Posterior cingulate gyrus (tissue), 11 donors: ENCODE measurements around the gene TMEM109.

ENCODE experiments used
- DNase-seq, 10 donors: peaks; one replicate each; pipeline versions ENCODE4 v3.0.0 to v3.0.0-alpha.2; 2020 to 2021; ENCODE audit warnings: mixed read lengths in 3 of 10
- intact Hi-C: fragments of 100-400 bp; cut with DNase I; formaldehyde crosslinking; loops from one replicate; pipeline ENCODE4 v1.15.1; 2023

Gene TMEM109

DNA sequence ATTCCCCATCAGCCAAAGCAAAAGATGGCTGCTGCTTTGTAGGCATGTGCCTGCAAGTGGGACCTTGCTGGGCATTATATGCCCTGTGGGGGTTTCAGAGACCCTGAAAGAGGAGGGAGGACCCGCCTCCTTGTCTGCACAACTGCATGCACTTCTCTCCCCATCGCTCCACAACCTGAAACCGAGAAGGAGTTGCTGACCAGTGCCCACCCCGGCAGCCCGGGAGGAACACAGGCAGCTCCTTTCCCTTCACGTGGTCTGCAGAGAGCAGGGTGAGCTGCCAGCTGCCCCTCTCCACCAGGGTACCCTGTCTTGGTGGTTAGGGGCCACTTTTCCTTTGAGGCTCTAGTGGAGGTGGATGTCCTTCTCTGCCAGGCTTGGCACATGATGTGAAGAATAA, 8.9 kb downstream of the TMEM109 start:
- intact Hi-C loops = loop anchor here (5.0 to 10.0 kb wide), 2 partner anchors 114 to 212 kb away; no protein-coding TSS in a partner anchor
- peak in 1 of 10 donors; percentile 68 for DNase-seq

- DNase-seq = peak in 3 of 10 donors; percentile 48 to 88 (median 87)
- intact Hi-C loops = loop anchor here (5.0 to 10.0 kb wide), 2 partner anchors 114 to 211 kb away; no protein-coding TSS in a partner anchor
Measured at GRCh38 chr11:60923326-60923725, 9.4 kb downstream of the TMEM109 start.

GRCh38 chr11:60923800-60924109, 9.8 kb downstream of the TMEM109 start:
- DNase-seq = peak in 1 of 10 donors; percentile 72
- intact Hi-C loops = loop anchor here (5.0 to 10.0 kb wide), 2 partner anchors 114 to 211 kb away; no protein-coding TSS in a partner anchor

DNA sequence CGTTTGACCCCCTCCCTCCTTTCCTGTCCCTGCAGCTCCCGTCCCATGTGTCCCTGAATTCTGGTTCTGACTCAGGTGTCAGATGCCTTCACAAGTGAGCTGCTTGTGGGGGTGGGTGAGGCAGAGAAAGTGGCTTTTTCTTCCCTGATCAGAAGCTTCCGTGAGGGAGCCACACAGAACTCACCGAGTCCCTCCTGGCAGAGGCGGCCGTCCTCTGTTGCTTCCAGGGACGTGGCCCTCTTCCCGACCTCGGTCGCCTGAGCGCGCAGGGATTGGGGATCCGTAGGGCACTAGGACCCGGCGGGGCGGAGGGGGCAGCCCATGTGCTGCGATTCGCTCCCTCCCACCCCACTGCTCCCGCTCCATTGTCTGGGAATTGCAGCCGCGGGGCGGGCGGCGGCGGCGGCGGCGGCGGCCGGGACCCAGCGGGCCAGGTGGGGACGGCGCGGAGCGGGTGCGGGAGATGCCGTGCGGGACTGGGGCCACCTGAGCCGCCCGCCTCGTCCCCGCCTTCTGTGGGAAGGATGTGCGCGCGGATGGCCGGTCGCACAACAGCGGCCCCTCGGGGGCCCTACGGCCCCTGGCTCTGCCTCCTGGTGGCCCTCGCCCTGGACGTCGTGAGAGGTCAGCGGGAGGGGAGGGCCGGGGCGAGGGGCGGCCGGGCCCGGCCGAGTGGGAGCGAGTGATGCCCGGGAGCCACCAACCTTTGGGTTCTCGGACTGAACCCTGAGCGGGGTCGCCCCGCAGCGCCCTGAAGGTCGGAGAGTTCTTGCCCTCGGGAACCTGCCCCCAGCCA, 10.3 kb downstream of the TMEM109 start, which contains the start of gene TMEM132A:
TMEM132A (plus strand) TSS at position 351 of the 796 bp plus-strand sequence; CDS start at position 525, 174 bp downstream.
- DNase-seq = peak; percentile 81 to 98 (median 88)
- intact Hi-C loops = loop anchor here (5.0 to 10.0 kb wide), 2 partner anchors 113 to 210 kb away; no protein-coding TSS in a partner anchor

GRCh38 chr11:60924906-60925853, 11.2 kb downstream of the TMEM109 start:
- peak in 3 of 10 donors; percentile 30 to 87 (median 86) for DNase-seq
- intact Hi-C loops = loop anchor here (5.0 to 10.0 kb wide), 2 partner anchors 112 to 210 kb away; no protein-coding TSS in a partner anchor

- peak in 1 of 10 donors; percentile 85 for DNase-seq
Measured at GRCh38 chr11:60925868-60926267, 11.9 kb downstream of the TMEM109 start.

DNA sequence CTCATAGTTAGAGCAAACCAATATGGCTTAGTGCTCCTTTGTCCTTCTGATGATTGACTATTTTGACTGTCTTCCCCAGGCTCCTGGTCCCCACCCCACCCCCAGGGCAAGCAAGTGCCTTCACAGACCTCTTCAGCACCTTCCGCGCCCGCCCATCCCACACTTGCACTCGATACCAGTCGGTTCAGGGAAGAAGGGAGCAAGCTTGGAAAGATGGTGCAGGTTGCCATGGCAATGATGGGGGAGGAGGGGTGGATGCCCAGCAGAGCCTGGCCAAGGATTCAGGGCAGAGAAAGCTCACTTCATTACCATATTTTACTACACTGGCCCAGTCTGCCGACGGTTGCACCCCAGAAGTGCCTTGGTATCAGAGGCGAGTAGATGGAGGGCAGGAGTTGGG, 12.5 kb downstream of the TMEM109 start:
- intact Hi-C loops = loop anchor here (10.0 kb wide), 1 partner anchor 208 kb away; no protein-coding TSS in a partner anchor
- DNase-seq = peak in 5 of 10 donors; percentile 44 to 90 (median 88)

More at GRCh38 chr11:60925868-60926267, 11.9 kb downstream of the TMEM109 start:
- intact Hi-C loops = loop anchor here (10.0 kb wide), 1 partner anchor 209 kb away; no protein-coding TSS in a partner anchor

DNA sequence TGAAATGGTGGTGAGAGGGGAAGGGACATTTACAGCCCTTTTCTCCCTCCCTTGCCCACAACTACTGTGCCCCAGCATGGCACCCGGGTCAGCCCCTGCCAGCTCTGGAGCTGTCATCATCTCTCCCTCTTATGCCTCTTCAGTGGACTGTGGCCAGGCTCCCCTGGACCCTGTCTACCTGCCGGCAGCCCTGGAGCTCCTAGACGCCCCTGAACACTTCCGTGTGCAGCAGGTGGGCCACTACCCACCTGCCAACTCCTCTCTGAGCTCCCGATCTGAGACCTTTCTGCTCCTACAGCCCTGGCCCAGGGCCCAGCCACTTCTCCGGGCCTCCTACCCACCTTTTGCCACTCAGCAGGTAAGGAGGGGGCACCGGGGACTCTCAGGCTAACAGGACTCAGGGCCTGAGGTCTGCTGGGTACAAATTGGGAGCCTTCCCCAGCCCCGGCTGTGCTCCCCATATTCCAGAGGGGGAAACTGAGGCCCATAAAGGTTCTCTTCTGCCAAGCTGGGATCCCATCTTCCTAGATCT, 13.2 kb downstream of the TMEM109 start:
- intact Hi-C loops = loop anchor here (10.0 kb wide), 1 partner anchor 208 kb away; no protein-coding TSS in a partner anchor
- peak in 2 of 10 donors; percentile 44 to 50 for DNase-seq

DNA sequence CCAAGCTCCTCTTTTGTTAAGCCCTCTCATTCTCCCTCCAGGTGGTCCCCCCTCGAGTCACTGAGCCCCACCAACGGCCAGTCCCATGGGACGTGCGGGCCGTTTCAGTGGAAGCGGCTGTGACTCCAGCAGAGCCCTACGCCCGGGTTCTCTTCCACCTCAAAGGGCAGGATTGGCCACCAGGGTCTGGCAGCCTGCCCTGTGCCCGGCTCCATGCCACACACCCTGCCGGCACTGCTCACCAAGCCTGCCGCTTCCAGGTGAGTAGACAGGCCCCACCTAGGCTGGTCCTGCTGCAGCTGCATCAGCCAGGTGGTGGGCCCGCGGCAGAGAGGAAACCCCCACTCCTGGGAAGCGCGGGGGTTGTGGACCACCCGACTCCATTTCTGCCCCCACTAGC, 13.6 kb downstream of the TMEM109 start:
- DNase-seq = peak in 2 of 10 donors; percentile 67 to 82
- intact Hi-C loops = loop anchor here (10.0 kb wide), 1 partner anchor 207 kb away; no protein-coding TSS in a partner anchor

DNA sequence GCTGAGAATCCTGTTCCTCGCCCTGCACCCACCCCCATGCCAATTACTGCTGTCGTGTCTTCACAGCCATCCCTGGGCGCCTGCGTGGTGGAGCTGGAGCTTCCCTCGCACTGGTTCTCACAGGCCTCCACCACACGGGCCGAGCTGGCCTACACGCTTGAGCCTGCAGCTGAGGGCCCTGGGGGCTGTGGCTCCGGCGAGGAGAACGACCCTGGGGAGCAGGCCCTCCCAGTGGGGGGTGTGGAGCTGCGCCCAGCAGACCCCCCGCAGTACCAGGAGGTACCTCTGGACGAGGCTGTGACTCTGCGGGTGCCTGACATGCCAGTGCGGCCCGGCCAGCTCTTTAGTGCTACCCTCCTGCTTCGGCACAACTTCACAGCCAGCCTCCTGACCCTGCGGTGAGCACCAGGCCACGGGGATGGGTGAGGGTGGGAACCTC, 14.6 kb downstream of the TMEM109 start:
- peak in 2 of 10 donors; percentile 81 to 86 for DNase-seq
- intact Hi-C loops = loop anchor here (10.0 kb wide), 1 partner anchor 206 kb away; no protein-coding TSS in a partner anchor

DNA sequence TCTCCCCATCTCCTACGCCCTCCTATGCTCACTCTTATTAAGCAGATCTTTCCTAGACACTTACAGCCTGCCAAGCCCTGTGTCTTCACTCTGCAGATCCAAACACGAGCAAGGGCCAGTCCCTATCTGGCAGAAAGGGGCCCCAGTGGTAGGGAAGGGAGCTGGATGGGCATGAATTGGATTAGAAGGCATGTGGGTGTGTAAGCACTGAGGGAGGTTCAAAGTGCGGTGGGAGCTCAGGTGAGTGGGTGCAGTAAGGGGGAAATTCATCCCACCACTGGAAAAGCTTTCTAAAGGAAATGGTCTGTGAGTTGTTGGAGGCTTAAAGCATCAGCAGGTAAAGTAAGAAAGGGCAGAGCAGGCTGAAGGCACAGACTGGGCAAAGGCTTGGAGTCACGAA, 15.8 kb downstream of the TMEM109 start:
- intact Hi-C loops = loop anchor here (10.0 kb wide), 1 partner anchor 205 kb away; no protein-coding TSS in a partner anchor

DNA sequence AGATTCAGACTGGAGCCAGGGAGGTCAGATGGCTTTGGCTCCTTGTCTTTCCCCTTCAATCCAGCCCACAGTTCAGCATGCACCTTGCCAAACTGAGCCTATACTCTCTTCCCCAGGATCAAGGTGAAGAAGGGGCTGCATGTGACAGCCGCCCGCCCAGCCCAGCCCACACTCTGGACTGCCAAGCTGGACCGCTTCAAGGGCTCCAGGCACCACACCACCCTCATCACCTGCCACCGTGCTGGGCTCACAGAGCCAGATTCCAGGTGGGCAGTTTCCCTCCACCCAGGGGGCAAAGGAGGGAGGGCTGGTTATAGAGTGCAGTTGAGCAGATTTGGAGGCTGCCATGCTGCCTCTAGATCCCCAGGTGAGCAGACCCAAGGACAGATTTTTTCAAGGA, 16.4 kb downstream of the TMEM109 start:
- intact Hi-C loops = no loop called here

More for the DNA sequence above, 15.8 kb downstream of the TMEM109 start:
- DNase-seq = peak in 2 of 10 donors; percentile 25 to 41

DNA sequence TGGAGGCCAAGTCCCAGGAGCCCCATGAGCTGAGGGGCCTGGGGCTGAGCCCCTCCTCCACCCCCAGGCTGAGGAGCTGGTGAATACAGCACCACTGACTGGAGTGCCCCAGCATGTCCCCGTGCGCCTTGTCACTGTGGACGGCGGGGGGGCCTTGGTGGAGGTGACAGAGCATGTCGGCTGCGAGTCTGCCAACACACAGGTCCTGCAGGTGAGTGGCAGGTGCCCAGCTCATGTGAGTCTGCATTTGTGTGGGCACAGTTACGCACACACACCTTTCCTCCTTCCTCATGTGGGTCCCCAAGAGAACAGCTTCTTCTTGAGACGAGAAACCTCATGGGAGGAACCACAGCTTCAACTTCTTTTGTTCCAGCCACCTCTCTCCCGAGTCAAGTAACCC, 18.0 kb downstream of the TMEM109 start:
- DNase-seq = peak in 2 of 10 donors; percentile 56 to 75

More for the DNA sequence above, 16.4 kb downstream of the TMEM109 start:
- peak in 2 of 10 donors; percentile 33 to 41 for DNase-seq

GRCh38 chr11:60932605-60933356, 18.8 kb downstream of the TMEM109 start:
- intact Hi-C loops = no loop called here
- DNase-seq = peak in 2 of 10 donors; percentile 0 to 13

More for the DNA sequence above, 18.0 kb downstream of the TMEM109 start:
- intact Hi-C loops = no loop called here

GRCh38 chr11:60933416-60934123, 19.6 kb downstream of the TMEM109 start:
- peak in 2 of 10 donors; percentile 64 to 84 for DNase-seq
- intact Hi-C loops = no loop called here

DNA sequence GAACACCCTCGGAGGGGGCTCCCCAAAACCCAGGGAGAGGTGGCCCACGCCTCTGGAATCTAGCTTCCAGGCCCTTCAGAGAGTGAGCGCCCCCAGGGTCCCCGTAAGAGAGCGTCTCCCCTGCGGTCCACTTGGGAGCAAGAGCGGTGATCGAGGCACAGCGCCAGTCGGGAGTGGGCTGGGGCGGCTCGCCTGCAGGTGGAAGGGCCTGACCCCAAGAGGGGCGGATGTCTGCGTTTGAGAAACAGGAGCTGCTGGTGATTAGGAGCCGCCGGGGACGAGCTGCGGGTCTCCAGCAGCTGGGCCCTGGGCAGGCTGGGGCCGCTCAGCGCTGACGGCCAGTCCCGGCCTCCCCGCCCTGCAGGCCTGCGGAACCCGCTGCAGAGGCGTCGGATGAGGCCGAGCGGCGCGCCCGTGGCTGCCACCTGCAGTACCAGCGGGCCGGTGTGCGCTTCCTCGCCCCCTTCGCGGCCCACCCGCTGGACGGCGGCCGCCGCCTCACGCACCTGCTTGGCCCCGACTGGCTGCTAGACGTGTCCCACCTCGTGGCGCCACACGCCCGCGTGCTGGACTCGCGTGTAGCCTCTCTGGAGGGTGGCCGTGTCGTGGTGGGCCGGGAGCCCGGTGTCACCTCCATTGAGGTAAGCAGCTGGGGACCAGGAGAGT, 20.3 kb downstream of the TMEM109 start:
- intact Hi-C loops = no loop called here
- DNase-seq = peak in 2 of 10 donors; percentile 70 to 83

- intact Hi-C loops = no loop called here
Measured at GRCh38 chr11:60934790-60935605, 21.0 kb downstream of the TMEM109 start.

More at GRCh38 chr11:60934790-60935605, 21.0 kb downstream of the TMEM109 start:
- DNase-seq = peak in 1 of 10 donors; percentile 75
